Ishikawa (cell line): ENCODE results near the gene SLC12A6.

Experiments
- CEBPB ChIP-seq: IDR thresholded peaks from 2 replicates; pipeline ENCODE4 v1.6.1; 2012
- CREB1 ChIP-seq: IDR thresholded peaks from 2 replicates; pipeline ENCODE4 v1.6.1; 2012; ENCODE audit warnings: low read depth
- EGR1 ChIP-seq: IDR thresholded peaks from 2 replicates; pipeline ENCODE4 v1.6.1; 2012
- EP300 ChIP-seq: IDR thresholded peaks from 2 replicates; pipeline ENCODE4 v1.6.1; 2012; ENCODE audit warnings: borderline replicate concordance
- FOXM1 ChIP-seq: IDR thresholded peaks from 2 replicates; pipeline ENCODE4 v1.6.1; 2012; ENCODE audit warnings: low read depth, borderline replicate concordance
- NFIC ChIP-seq: IDR thresholded peaks from 2 replicates; pipeline ENCODE4 v1.6.1; 2012
- RAD21 ChIP-seq: IDR thresholded peaks from 2 replicates; pipeline ENCODE4 v1.6.1; 2012; ENCODE audit warnings: low read depth
- TAF1 ChIP-seq: IDR thresholded peaks from 2 replicates; pipeline ENCODE4 v1.6.1; 2012; ENCODE audit warnings: low read depth, mild to moderate bottlenecking
- TCF12 ChIP-seq: IDR thresholded peaks from 2 replicates; pipeline ENCODE4 v1.6.1; 2012; ENCODE audit warnings: low read depth
- TEAD4 ChIP-seq: IDR thresholded peaks from 2 replicates; pipeline ENCODE4 v1.6.1; 2012
- YY1 ChIP-seq: IDR thresholded peaks from 2 replicates; pipeline ENCODE4 v1.6.1; 2012; ENCODE audit warnings: low read depth
- ZBTB7A ChIP-seq: IDR thresholded peaks from 2 replicates; pipeline ENCODE4 v1.6.1; 2012; ENCODE audit warnings: low read depth
- TF ChIP-seq, protein P1 (sequence below): IDR thresholded peaks from 2 replicates; pipeline ENCODE4 v1.6.1; 2012
- TF ChIP-seq, protein P2 (sequence below): IDR thresholded peaks from 2 replicates; pipeline ENCODE4 v1.6.1; 2012; ENCODE audit warnings: low read depth, mild to moderate bottlenecking
- TF ChIP-seq, protein P3 (sequence below): IDR thresholded peaks from 2 replicates; pipeline ENCODE4 v1.6.1; 2012

The SLC12A6 gene

DNA sequence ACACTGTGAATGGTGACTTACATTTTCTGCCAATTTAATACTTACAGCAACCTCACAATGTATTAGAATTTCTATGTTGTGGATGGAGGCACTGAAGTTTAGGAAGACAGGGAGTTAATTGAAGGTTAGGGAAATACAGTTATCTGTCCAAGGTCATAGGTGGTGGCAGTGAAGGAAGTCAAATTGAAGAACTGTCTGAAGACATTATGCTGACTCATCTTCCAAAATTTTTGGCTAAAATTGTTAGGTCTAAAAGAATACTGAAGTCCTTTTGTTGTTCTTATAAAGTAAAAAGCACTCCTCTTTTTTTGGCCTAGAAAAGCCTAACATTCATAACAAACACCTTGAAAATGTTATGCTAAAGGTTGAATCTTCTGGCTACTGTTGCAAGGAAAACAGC, 85.0 kb downstream of the SLC12A6 start:
- TF ChIP-seq YY1 (no peak), RAD21 (no peak), TEAD4 (no peak), EP300 (no peak), FOXM1 (no peak), NFIC (no peak), CEBPB (no peak), TAF1 (no peak), ZBTB7A (no peak), CREB1 (no peak), EGR1 (no peak), TCF12 (no peak)
- TF ChIP-seq, protein P1, sequence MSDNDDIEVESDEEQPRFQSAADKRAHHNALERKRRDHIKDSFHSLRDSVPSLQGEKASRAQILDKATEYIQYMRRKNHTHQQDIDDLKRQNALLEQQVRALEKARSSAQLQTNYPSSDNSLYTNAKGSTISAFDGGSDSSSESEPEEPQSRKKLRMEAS, result no peak
- TF ChIP-seq, protein P2, sequence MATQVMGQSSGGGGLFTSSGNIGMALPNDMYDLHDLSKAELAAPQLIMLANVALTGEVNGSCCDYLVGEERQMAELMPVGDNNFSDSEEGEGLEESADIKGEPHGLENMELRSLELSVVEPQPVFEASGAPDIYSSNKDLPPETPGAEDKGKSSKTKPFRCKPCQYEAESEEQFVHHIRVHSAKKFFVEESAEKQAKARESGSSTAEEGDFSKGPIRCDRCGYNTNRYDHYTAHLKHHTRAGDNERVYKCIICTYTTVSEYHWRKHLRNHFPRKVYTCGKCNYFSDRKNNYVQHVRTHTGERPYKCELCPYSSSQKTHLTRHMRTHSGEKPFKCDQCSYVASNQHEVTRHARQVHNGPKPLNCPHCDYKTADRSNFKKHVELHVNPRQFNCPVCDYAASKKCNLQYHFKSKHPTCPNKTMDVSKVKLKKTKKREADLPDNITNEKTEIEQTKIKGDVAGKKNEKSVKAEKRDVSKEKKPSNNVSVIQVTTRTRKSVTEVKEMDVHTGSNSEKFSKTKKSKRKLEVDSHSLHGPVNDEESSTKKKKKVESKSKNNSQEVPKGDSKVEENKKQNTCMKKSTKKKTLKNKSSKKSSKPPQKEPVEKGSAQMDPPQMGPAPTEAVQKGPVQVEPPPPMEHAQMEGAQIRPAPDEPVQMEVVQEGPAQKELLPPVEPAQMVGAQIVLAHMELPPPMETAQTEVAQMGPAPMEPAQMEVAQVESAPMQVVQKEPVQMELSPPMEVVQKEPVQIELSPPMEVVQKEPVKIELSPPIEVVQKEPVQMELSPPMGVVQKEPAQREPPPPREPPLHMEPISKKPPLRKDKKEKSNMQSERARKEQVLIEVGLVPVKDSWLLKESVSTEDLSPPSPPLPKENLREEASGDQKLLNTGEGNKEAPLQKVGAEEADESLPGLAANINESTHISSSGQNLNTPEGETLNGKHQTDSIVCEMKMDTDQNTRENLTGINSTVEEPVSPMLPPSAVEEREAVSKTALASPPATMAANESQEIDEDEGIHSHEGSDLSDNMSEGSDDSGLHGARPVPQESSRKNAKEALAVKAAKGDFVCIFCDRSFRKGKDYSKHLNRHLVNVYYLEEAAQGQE, result no peak
- TF ChIP-seq, protein P3, sequence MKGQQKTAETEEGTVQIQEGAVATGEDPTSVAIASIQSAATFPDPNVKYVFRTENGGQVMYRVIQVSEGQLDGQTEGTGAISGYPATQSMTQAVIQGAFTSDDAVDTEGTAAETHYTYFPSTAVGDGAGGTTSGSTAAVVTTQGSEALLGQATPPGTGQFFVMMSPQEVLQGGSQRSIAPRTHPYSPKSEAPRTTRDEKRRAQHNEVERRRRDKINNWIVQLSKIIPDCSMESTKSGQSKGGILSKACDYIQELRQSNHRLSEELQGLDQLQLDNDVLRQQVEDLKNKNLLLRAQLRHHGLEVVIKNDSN, result no peak

DNA sequence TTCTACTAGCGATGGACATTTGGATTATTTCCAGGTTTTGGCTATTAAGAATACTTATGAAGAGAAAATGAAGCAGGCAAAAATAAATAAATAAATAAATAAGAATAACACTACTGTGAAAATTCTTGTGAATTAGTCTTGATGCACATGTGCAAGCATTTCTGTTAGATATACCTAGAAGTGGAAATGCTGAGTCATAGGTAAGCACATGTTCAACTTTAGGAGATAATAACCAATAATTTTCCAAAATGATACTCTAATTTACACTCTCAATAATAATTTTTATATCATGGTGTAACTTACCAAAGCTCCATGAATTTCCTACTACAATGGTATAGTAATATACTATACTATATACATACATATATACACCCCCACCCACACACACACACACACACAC, 89.4 kb downstream of the SLC12A6 start:
- TF ChIP-seq TCF12 (no peak), EP300 (no peak), NFIC (no peak), RAD21 (no peak), CREB1 (no peak), TAF1 (no peak), TEAD4 (no peak), ZBTB7A (no peak), YY1 (no peak), EGR1 (no peak), CEBPB (no peak), FOXM1 (no peak)
- TF ChIP-seq, protein P1, result no peak
- TF ChIP-seq, protein P3, result no peak
- TF ChIP-seq, protein P2, result no peak

DNA sequence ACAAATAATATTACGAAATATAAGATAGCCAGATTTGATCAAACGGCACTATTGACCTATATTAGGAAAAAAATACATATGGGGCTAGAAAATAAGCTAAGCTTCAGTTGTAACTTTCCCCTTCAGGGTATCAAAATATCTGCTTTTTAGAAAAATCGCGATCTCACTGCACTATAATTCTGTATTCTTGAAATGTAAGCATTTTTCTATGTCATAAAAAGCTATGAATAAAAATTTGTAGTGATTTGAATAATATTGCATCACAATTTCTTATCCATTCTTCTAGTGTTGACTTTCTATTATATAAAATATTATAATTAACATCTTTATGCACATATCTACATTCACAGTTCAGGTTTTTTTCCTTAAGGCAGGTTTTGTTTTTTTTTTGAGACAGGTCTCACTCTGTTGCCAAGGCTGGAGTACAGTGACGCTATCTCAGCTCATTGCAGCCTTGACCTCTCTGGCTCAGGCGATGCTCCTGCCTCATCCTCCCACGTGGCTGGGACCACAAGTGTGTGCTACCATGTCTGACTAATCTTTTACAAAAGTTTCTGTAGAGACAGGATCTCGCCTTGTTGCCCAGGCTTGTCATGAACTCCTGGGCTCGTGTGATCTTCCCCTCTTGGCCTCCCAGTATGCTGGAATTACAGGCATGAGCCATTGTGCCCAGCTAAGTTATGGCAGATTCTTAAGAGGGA, 91.2 kb downstream of the SLC12A6 start:
- TF ChIP-seq FOXM1, result no peak
- TF ChIP-seq EGR1, result no peak
- TF ChIP-seq CEBPB, result no peak
- TF ChIP-seq EP300, result no peak
- no peak for TF ChIP-seq RAD21
- TF ChIP-seq TAF1, result no peak
- no peak for TF ChIP-seq TCF12
- TF ChIP-seq, protein P1, result no peak
- TF ChIP-seq ZBTB7A, result no peak
- no peak for TF ChIP-seq CREB1
- TF ChIP-seq, protein P2, result no peak
- TF ChIP-seq NFIC, result no peak
- no peak for TF ChIP-seq YY1
- no peak for TF ChIP-seq TEAD4
- TF ChIP-seq, protein P3, result no peak
